H1 (cell line): ENCODE results near the gene CIBAR2. TPM values are rescaled to one million over a fixed set of nuclear protein-coding genes. Genes with fewer than 3 reads are reported as not detected.

ENCODE experiments used
- CTCF ChIA-PET: fragments of 300-600 bp; sonication (Branson Sonifier 250); formaldehyde crosslinking; loops from one replicate; lab custom pipeline; 2021; ENCODE audit not compliant: partially characterized antibody; lab: Charles Lee
- POLR2A ChIA-PET: fragments of 300-600 bp; sonication (Branson Sonifier 250); formaldehyde crosslinking; loops from one replicate; lab custom pipeline; 2021; ENCODE audit warnings: inconsistent platforms; ENCODE audit not compliant: partially characterized antibody; lab: Charles Lee
- DNase-seq, 2 experiments: peaks; one replicate each; pipeline versions ENCODE4 v3.0.0 to v3.0.0-alpha.2; 2010 to 2022; ENCODE audit warnings: low spot score in 2 of 2, low read depth in 1 of 2, mixed read lengths in 1 of 2
- FAIRE-seq: peaks from 2 replicates; lab custom pipeline; 2011; peaks lifted over from hg19 to GRCh38; lab: Jason Lieb, UNC
- H2AFZ ChIP-seq: 2 replicates; pipeline ENCODE4 v1.8.1; 2012; ENCODE audit warnings: low read length, inconsistent platforms
- H2AK5ac ChIP-seq: 2 replicates; pipeline ENCODE4 v1.6.1; 2013; ENCODE audit warnings: low read depth, low read length
- H2BK120ac ChIP-seq: replicated peaks from 2 replicates; pipeline ENCODE3; 2013; ENCODE audit warnings: low read depth, low read length, inconsistent platforms
- H2BK12ac ChIP-seq: 2 replicates; pipeline ENCODE4 v1.6.1; 2013; ENCODE audit warnings: low read depth, low read length
- H2BK15ac ChIP-seq: 2 replicates; pipeline ENCODE4 v1.6.1; 2013; ENCODE audit warnings: low read length
- H2BK20ac ChIP-seq: 2 replicates; pipeline ENCODE4 v1.6.1; 2013; ENCODE audit warnings: low read length
- H2BK5ac ChIP-seq: 2 replicates; pipeline ENCODE4 v1.6.1; 2013; ENCODE audit warnings: low read depth, low read length
- H3K14ac ChIP-seq: 2 replicates; pipeline ENCODE4 v1.6.1; 2013; ENCODE audit warnings: inconsistent platforms; ENCODE audit not compliant: insufficient read length
- H3K18ac ChIP-seq: 2 replicates; pipeline ENCODE4 v1.6.1; 2013; ENCODE audit warnings: low read length; ENCODE audit errors: extremely low read depth
- H3K23ac ChIP-seq: 2 replicates; pipeline ENCODE4 v1.6.1; 2013; ENCODE audit warnings: inconsistent platforms; ENCODE audit not compliant: insufficient read length
- H3K23me2 ChIP-seq: 2 replicates; pipeline ENCODE4 v1.6.1; 2013; ENCODE audit warnings: low read depth, low read length
- H3K27ac ChIP-seq: 2 replicates; pipeline ENCODE4 v1.6.1; 2011; ENCODE audit warnings: low read depth, low read length, inconsistent platforms
- H3K27me3 ChIP-seq, 4 experiments: replicated peaks in 1 of 4; 1 replicate in 1 of 4; 2 replicates in 3 of 4; pipeline versions ENCODE4 v1.6.1 to v1.8.1; 2011 to 2013; ENCODE audit warnings: low read length in 3 of 4, mild to moderate bottlenecking in 3 of 4, inconsistent platforms in 2 of 4, mixed read lengths in 2 of 4, moderate library complexity in 1 of 4; ENCODE audit not compliant: control insufficient read depth in 3 of 4, insufficient read depth in 3 of 4; ENCODE audit errors: extremely low read depth in 1 of 4
- H3K36me3 ChIP-seq, 4 experiments: 2 replicates each; pipeline versions ENCODE4 v1.6.1 to v1.8.1; 2011 to 2013; ENCODE audit warnings: mild to moderate bottlenecking in 4 of 4, low read length in 3 of 4, moderate library complexity in 2 of 4, control low read depth in 1 of 4, inconsistent platforms in 1 of 4; ENCODE audit not compliant: insufficient read depth in 4 of 4, control insufficient read depth in 2 of 4
- H3K4ac ChIP-seq: replicated peaks from 2 replicates; pipeline ENCODE3; 2013; ENCODE audit warnings: low read length, low read depth, mixed read lengths, inconsistent platforms; ENCODE audit not compliant: insufficient read length
- H3K4me1 ChIP-seq, 4 experiments: replicated peaks in 1 of 4; 1 replicate in 1 of 4; 2 replicates in 3 of 4; pipeline versions ENCODE4 v1.6.1 to v1.8.1; 2011 to 2013; ENCODE audit warnings: low read length in 3 of 4, inconsistent platforms in 2 of 4, mixed read lengths in 1 of 4; ENCODE audit not compliant: insufficient read depth in 4 of 4, control insufficient read depth in 3 of 4
- H3K4me2 ChIP-seq, 2 experiments: 2 replicates each; pipeline versions ENCODE4 v1.6.1 to v1.8.1; 2011 to 2013; ENCODE audit warnings: low read depth in 2 of 2, low read length in 2 of 2, control low read depth in 1 of 2, inconsistent platforms in 1 of 2, mild to moderate bottlenecking in 1 of 2; ENCODE audit not compliant: insufficient read depth in 1 of 2
- H3K4me3 ChIP-seq, 4 experiments: fragments of 200-600, 300-600 bp in 1 of 4; sonication (generic), shearing (Covaris generic), sonication (Bioruptor Twin) in 1 of 4; 2 replicates each; pipeline versions ENCODE4 v1.5.1 to v1.8.1; 2011 to 2016; ENCODE audit warnings: low read length in 4 of 4, low read depth in 3 of 4, control low read depth in 2 of 4, inconsistent platforms in 2 of 4, mild to moderate bottlenecking in 2 of 4, mixed read lengths in 1 of 4, moderate library complexity in 1 of 4; ENCODE audit not compliant: insufficient read depth in 2 of 4; ENCODE audit errors: extremely low read depth in 1 of 4
- H3K56ac ChIP-seq: replicated peaks from 2 replicates; pipeline ENCODE3; 2013; ENCODE audit warnings: low read depth, mild to moderate bottlenecking, mixed read lengths, low read length, inconsistent platforms; ENCODE audit not compliant: insufficient read length
- H3K79me1 ChIP-seq: 2 replicates; pipeline ENCODE4 v1.6.1; 2013; ENCODE audit warnings: low read depth, low read length, control low read depth
- H3K79me2 ChIP-seq, 2 experiments: 2 replicates each; pipeline versions ENCODE4 v1.6.1 to v1.8.1; 2012 to 2013; ENCODE audit warnings: low read length in 2 of 2, mild to moderate bottlenecking in 2 of 2, inconsistent platforms in 1 of 2; ENCODE audit not compliant: insufficient read depth in 2 of 2, control insufficient read depth in 1 of 2
- H3K9ac ChIP-seq, 4 experiments: replicated peaks in 1 of 4; 1 replicate in 1 of 4; 2 replicates in 3 of 4; pipeline versions ENCODE4 v1.6.1 to v1.8.1; 2011 to 2013; ENCODE audit warnings: low read depth in 3 of 4, low read length in 3 of 4, control low read depth in 2 of 4, mild to moderate bottlenecking in 2 of 4, moderate library complexity in 2 of 4, inconsistent platforms in 1 of 4; ENCODE audit errors: extremely low read depth in 1 of 4
- H3K9me3 ChIP-seq, 2 experiments: 2 replicates each; pipeline versions ENCODE4 v1.6.1 to v1.8.1; 2012 to 2013; ENCODE audit warnings: mild to moderate bottlenecking in 2 of 2, moderate library complexity in 2 of 2, control low read depth in 1 of 2, inconsistent platforms in 1 of 2, low read depth in 1 of 2, low read length in 1 of 2, mixed read lengths in 1 of 2; ENCODE audit not compliant: insufficient read depth in 2 of 2
- H4K20me1 ChIP-seq, 2 experiments: replicated peaks in 1 of 2; 2 replicates each; pipeline versions ENCODE3 to v1.8.1; 2011 to 2013; ENCODE audit warnings: inconsistent platforms in 2 of 2, low read length in 2 of 2, mild to moderate bottlenecking in 1 of 2; ENCODE audit not compliant: insufficient read depth in 2 of 2, control insufficient read depth in 1 of 2
- H4K5ac ChIP-seq: 2 replicates; pipeline ENCODE4 v1.6.1; 2013; ENCODE audit warnings: low read length, low read depth, mixed read lengths, inconsistent platforms; ENCODE audit not compliant: insufficient read length
- H4K8ac ChIP-seq: 2 replicates; pipeline ENCODE4 v1.8.0; 2013; ENCODE audit warnings: mild to moderate bottlenecking, moderate library complexity, low read length, inconsistent platforms; ENCODE audit not compliant: insufficient read depth; ENCODE audit errors: extremely low read depth
- H4K91ac ChIP-seq: replicated peaks from 2 replicates; pipeline ENCODE3; 2013; ENCODE audit warnings: low read length, mixed read lengths, inconsistent platforms; ENCODE audit not compliant: insufficient read length
- CHD1 ChIP-seq: IDR thresholded peaks from 2 replicates; pipeline ENCODE4 v1.6.1; 2012; ENCODE audit warnings: low read depth, low read length, improper control_type of control experiment
- EP300 ChIP-seq, 2 experiments: IDR thresholded peaks; 1 replicate in 1 of 2; 2 replicates in 1 of 2; pipeline ENCODE4 v1.6.1; 2011 to 2012; ENCODE audit warnings: low read depth in 2 of 2, low read length in 2 of 2, mild to moderate bottlenecking in 2 of 2, borderline replicate concordance in 1 of 2, inconsistent platforms in 1 of 2, moderate library complexity in 1 of 2
- whole genome bisulfite sequencing, 2 experiments: shearing (Covaris generic) in 1 of 2; methylation state at CpG; one replicate each; pipeline versions ENCODE4 v1.1.6 to v1.1.7; 2013 to 2015; ENCODE audit warnings: low lambda C conversion rate in 2 of 2, mixed read lengths in 2 of 2, inconsistent platforms in 1 of 2, low coverage in 1 of 2, missing lambda C conversion rate in 1 of 2; ENCODE audit not compliant: insufficient replicate concordance in 2 of 2, insufficient coverage in 1 of 2, insufficient read length in 1 of 2; ENCODE audit errors: extremely low coverage in 1 of 2, missing lambda C conversion rate in 1 of 2; 5-methylcytosine and 5-hydroxymethylcytosine counted together
- polyA plus RNA-seq, 7 experiments: library from polyadenylated mRNA; depleted of rRNA in 3 of 7; stranded (reverse) in 5 of 7; unstranded in 2 of 7; fragments of >200 nt in 5 of 7; fragments of 200-250 nt in 2 of 7; gene quantifications; 1 replicate in 5 of 7; 2 replicates in 1 of 7; 4 replicates in 1 of 7; pipeline versions ENCODE4 v1.2.1 to v1.2.3, GENCODE V29; 2011 to 2013; ENCODE audit warnings: missing spikeins in 2 of 7, mixed read lengths in 2 of 7
- total RNA-seq: library from RNA; stranded (reverse); fragmentation: NEBNext Ultra II Directional; extraction: Animal tissue kit (Norgen Biotek cat#: 25700); gene quantifications from 2 replicates; pipeline ENCODE4 v1.2.1, GENCODE V29; 2021

The CIBAR2 gene
- total and polyA plus RNA-seq, 2 of the 8 experiments (the other 6 are each of a cell fraction or from before 2014, with no cell fraction given): 0.18 TPM; not detected in 1

DNA sequence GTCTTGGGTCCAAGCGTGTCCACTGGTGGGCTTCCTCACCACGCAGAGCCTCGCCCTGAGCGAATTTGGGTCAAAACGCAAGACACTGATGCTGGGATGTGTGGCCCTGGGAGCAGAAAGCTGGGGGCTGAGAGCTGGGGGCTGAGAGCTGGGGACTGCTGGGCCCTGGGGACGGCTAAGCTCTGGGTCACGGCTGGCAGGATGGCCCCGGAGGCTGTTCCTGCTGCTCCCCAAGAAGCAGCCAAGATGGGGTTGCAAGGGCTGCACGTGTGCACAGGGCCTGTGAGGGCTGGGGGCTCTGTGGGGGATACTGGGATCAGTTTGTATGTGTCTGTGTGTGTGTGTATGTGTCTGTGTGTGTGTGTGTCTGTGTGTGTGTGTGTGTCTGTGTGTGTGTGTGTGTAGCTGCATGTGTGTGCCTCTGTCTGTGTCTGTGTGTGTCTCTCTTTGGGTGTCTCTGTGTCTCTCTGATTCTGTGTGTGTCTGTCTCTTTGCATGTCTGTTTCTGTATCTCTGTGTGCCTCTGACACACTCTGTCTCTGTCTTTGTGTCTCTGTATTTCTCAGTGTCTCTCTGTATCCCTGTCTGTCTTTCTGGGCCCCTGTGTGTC is 38.2 kb upstream of the CIBAR2 start:
- H2BK15ac ChIP-seq: 0 out of 2 replicates have a peak overlapping the region, but pooled peaks have one; percentile 18
- 83% methylated on average over 8 of the region's 9 CpGs; no CpG with 5 or more reads in 1 of the 2 experiments for WGBS, 2 experiments
- no peaks in the 10 kb centered on the region for H3K27me3 ChIP-seq
- no peak overlapping the region for H3K4me2 ChIP-seq
- H3K36me3 ChIP-seq: no peaks in the 10 kb centered on the region
- no peak overlapping the region; the same call in 1 of the 2 replicates for H2BK12ac ChIP-seq
- no peak overlapping the region; the same call in 1 of the 2 replicates for H4K8ac ChIP-seq
- H3K4me3 ChIP-seq: no peak overlapping the region
- no peak overlapping the region for H2BK20ac ChIP-seq
- no peak overlapping the region for H3K4ac ChIP-seq
- H4K91ac ChIP-seq: no peak overlapping the region
- no peak overlapping the region for H3K23ac ChIP-seq
- H3K14ac ChIP-seq: no peak overlapping the region
- no peak overlapping the region for H2BK5ac ChIP-seq
- H4K5ac ChIP-seq: no peak overlapping the region
- H3K4me1 ChIP-seq: peaks cover 0 to 2% (median 0%) of the 10 kb centered on the region in 4 experiments; a peak in 2 of 7 replicates
- no peaks in the 10 kb centered on the region for H3K9me3 ChIP-seq
- FAIRE-seq: no peak
- H2AK5ac ChIP-seq: 0 out of 2 replicates have a peak overlapping the region, but pooled peaks have one; percentile 86
- no peaks in the 10 kb centered on the region for H3K79me1 ChIP-seq
- no peak overlapping the region for H3K18ac ChIP-seq
- 0 out of 2 replicates have a peak, but pooled peaks cover 3% of the 10 kb centered on the region for H3K23me2 ChIP-seq
- no peak overlapping the region for H3K27ac ChIP-seq
- H3K9ac ChIP-seq: no peak overlapping the region
- H4K20me1 ChIP-seq: no peaks in the 10 kb centered on the region
- no peaks in the 10 kb centered on the region for H3K79me2 ChIP-seq
- no peak overlapping the region for H2AFZ ChIP-seq
- no peak for DNase-seq
- CTCF ChIA-PET: interaction anchor here (0.7 to 2.8 kb wide), 2 partner anchors 9 to 22 kb away, joined by 3 to 9 read pairs; no protein-coding TSS in a partner anchor
- POLR2A ChIA-PET: no interaction called here
- no peak overlapping the region for H2BK120ac ChIP-seq
- H3K56ac ChIP-seq: no peak overlapping the region
- TF ChIP-seq CHD1: no peak
- TF ChIP-seq EP300 (IDR thresholded peaks at IDR 0.05; ENCODE audit: borderline replicate concordance in 1 of 2, low read depth in 2 of 2, low read length in 2 of 2): no peak
